SH-SY5Y (cell line): ENCODE results near the gene DNAH8.

Experiments
- GATA2 ChIP-seq: IDR thresholded peaks from 2 replicates; pipeline ENCODE4 v1.6.1; 2011; ENCODE audit warnings: mild to moderate bottlenecking, low read depth, low read length
- GATA3 ChIP-seq: IDR thresholded peaks from 2 replicates; pipeline ENCODE4 v1.6.1; 2011; ENCODE audit warnings: low read depth, mild to moderate bottlenecking, low read length, moderate library complexity

GRCh38 chr6:38909015-38909730 is 194.1 kb downstream of the DNAH8 start:
- TF ChIP-seq GATA2, result no peak
- no peak for TF ChIP-seq GATA3
